Sigmoid colon (tissue), 7 donors: ENCODE data around the gene CISD3. TPM values are rescaled to one million over a fixed set of nuclear protein-coding genes. Genes with fewer than 3 reads are reported as not detected.
A peak's percentile ranks its signal among the peaks of the same experiment; 100 is the strongest.

Experiments used
- DNase-seq: peaks from one replicate; pipeline ENCODE4 v3.0.0-alpha.2; 2019
- H3K27ac ChIP-seq, 4 donors: fragments of 200-600 bp; sonication (generic); one replicate each; pipeline ENCODE4 v1.5.1; 2016 to 2019; ENCODE audit warnings: mild to moderate bottlenecking in 1 of 4
- H3K27me3 ChIP-seq, 3 donors: fragments of 200-600 bp; sonication (generic); one replicate each; pipeline ENCODE4 v1.5.1; 2019; ENCODE audit warnings: mild to moderate bottlenecking in 1 of 3
- H3K36me3 ChIP-seq, 4 donors: fragments of 200-600 bp; sonication (generic); one replicate each; pipeline ENCODE4 v1.5.1; 2016 to 2019
- H3K4me1 ChIP-seq, 4 donors: fragments of 200-600 bp; sonication (generic); one replicate each; pipeline ENCODE4 v1.5.1; 2017 to 2019
- H3K4me3 ChIP-seq, 4 donors: fragments of 200-600 bp; sonication (generic); one replicate each; pipeline ENCODE4 v1.5.1; 2017 to 2019; ENCODE audit warnings: mild to moderate bottlenecking in 2 of 4, moderate library complexity in 1 of 4
- H3K9me3 ChIP-seq, 4 donors: fragments of 200-600 bp in 3 of 4; sonication (generic) in 3 of 4; one replicate each; pipeline versions ENCODE4 v1.5.1 to v1.6.1; 2013 to 2019
- CTCF ChIP-seq, 4 experiments: fragments of 450-650 bp in 3 of 4; fragments of 200-600 bp in 1 of 4; IDR thresholded peaks; one replicate each; pipeline ENCODE4 v1.5.1; 2016 to 2019; ENCODE audit warnings: antibody characterized with exemption in 4 of 4, mild to moderate bottlenecking in 3 of 4, moderate library complexity in 2 of 4
- EP300 ChIP-seq, 4 donors: sonication (generic); formaldehyde crosslinking; IDR thresholded peaks; one replicate each; pipeline ENCODE4 v1.6.1; 2017; ENCODE audit warnings: antibody characterized with exemption in 4 of 4
- POLR2A ChIP-seq, 2 donors: fragments of 450-650 bp; IDR thresholded peaks; one replicate each; pipeline ENCODE4 v1.6.1; 2016; ENCODE audit warnings: antibody characterized with exemption in 2 of 2, mild to moderate bottlenecking in 2 of 2, moderate library complexity in 2 of 2
- POLR2AphosphoS5 ChIP-seq, 4 donors: sonication (generic); formaldehyde crosslinking; IDR thresholded peaks; one replicate each; pipeline ENCODE4 v1.6.1; 2017; ENCODE audit warnings: antibody characterized with exemption in 4 of 4
- WGBS, 2 donors: extraction: QIAGEN DNeasy Blood & Tissue Kit; methylation state at CpG; one replicate each; pipeline ENCODE4 v1.1.7; 2013; 5-methylcytosine and 5-hydroxymethylcytosine counted together
- intact Hi-C: fragments of 100-400 bp; cut with DNase I; formaldehyde crosslinking; loops from one replicate; pipeline ENCODE4 v1.15.1; 2023
- polyA plus RNA-seq, 3 donors: library from polyadenylated mRNA; stranded (reverse); fragments of 200-250 nt; gene quantifications; one replicate each; pipeline ENCODE4 v1.2.3, GENCODE V29; 2013
- total RNA-seq, 4 donors: library from RNA; depleted of rRNA; stranded (reverse); fragments of >200 nt; gene quantifications; one replicate each; pipeline ENCODE4 v1.1.0, GENCODE V29; 2016
- donor health status: healthy with polysubstance abuse.
- donor health status: Bipolar disorder and iron deficiency.
- donor health status: healthy.

CISD3 gene
- total RNA-seq (10 to 100 TPM in 3 of 4 donors, 1 to 10 TPM in 1; 9.2 to 19.3 (median 14.6) TPM), polyA plus RNA-seq (100 to 1,000 TPM; 104 to 115 (median 108) TPM)

GRCh38 chr17:38729886-38730525, at the start of gene CISD3:
Gene CISD3 (plus strand): TSS chr17:38730341. CDS start chr17:38730359, 18 bp downstream.
- no peaks in the 10 kb centered on the region for H3K27me3 ChIP-seq
- TF ChIP-seq CTCF (IDR thresholded peaks at IDR 0.05) (peak; percentile 30 to 71 (median 37)), EP300 (IDR thresholded peaks at IDR 0.05) (no peak), POLR2AphosphoS5 (IDR thresholded peaks at IDR 0.05) (peak in 2 of 4 donors; percentile 44 to 55), POLR2A (IDR thresholded peaks at IDR 0.05) (no peak)
- peaks cover 2 to 37% (median 36%) of the 10 kb centered on the region in 4 donors for H3K4me1 ChIP-seq
- H3K4me3 ChIP-seq: peak within 1 kb of the TSS; percentile 63 to 84 (median 80)
- intact Hi-C loops: loop anchor here (1.0 to 5.0 kb wide), 4 partner anchors 21 to 69 kb away; partner anchors contain the start of gene PIP4K2B
- DNase-seq: peak; percentile 93
- peak within 1 kb of the TSS; percentile 87 to 94 (median 90) for H3K27ac ChIP-seq
- no peaks in the 10 kb centered on the region for H3K9me3 ChIP-seq
- WGBS, 2 donors: 0 to 1% methylated on average over 92 of the region's 92 CpGs
- peaks cover 0 to 15% (median 2%) of the 10 kb centered on the region in 4 donors for H3K36me3 ChIP-seq

- H3K27ac ChIP-seq: no peak overlapping the region
- 84 to 87% methylated on average over 3 of the region's 3 CpGs for WGBS, 2 donors
- H3K9me3 ChIP-seq: no peaks in the 10 kb centered on the region
- no peak overlapping the region for H3K4me3 ChIP-seq
- peaks cover 0 to 2% (median 1%) of the 10 kb centered on the region in 3 donors for H3K27me3 ChIP-seq
- TF ChIP-seq CTCF (IDR thresholded peaks at IDR 0.05): no peak
- intact Hi-C loops: no loop called here
- H3K4me1 ChIP-seq: peaks cover 0 to 10% (median 9%) of the 10 kb centered on the region in 4 donors
- DNase-seq: no peak
- no peaks in the 10 kb centered on the region for H3K36me3 ChIP-seq
These were observed 49.0 kb upstream of the CISD3 start for GRCh38 chr17:38681096-38681495.

GRCh38 chr17:38685491-38685890, 44.6 kb upstream of the CISD3 start:
- Histone ChIP-seq H3K27ac (peak overlapping the region in 1 of 4 donors; percentile 21), H3K9me3 (no peaks in the 10 kb centered on the region), H3K36me3 (no peaks in the 10 kb centered on the region), H3K4me1 (no peaks in the 10 kb centered on the region), H3K27me3 (no peaks in the 10 kb centered on the region), H3K4me3 (no peak overlapping the region)
- no peak for DNase-seq
- intact Hi-C loops: no loop called here
- 80 to 88% methylated on average over 12 of the region's 12 CpGs for WGBS, 2 donors
- no peak for TF ChIP-seq POLR2A (IDR thresholded peaks at IDR 0.05)
- no peak for TF ChIP-seq CTCF (IDR thresholded peaks at IDR 0.05)
- no peak for TF ChIP-seq EP300 (IDR thresholded peaks at IDR 0.05)
- TF ChIP-seq POLR2AphosphoS5 (IDR thresholded peaks at IDR 0.05): no peak

- H3K27me3 ChIP-seq: no peaks in the 10 kb centered on the region
- H3K9me3 ChIP-seq: no peaks in the 10 kb centered on the region
- WGBS, 2 donors: 89 to 91% methylated on average over 5 of the region's 5 CpGs
- H3K27ac ChIP-seq: no peak overlapping the region
- TF ChIP-seq POLR2AphosphoS5 (IDR thresholded peaks at IDR 0.05) (no peak), POLR2A (IDR thresholded peaks at IDR 0.05) (no peak), EP300 (IDR thresholded peaks at IDR 0.05) (no peak), CTCF (IDR thresholded peaks at IDR 0.05) (no peak)
- no peak for DNase-seq
- intact Hi-C loops: no loop called here
- H3K4me1 ChIP-seq: peaks cover 0 to 4% (median 0%) of the 10 kb centered on the region in 4 donors
- no peaks in the 10 kb centered on the region for H3K36me3 ChIP-seq
- H3K4me3 ChIP-seq: no peak overlapping the region
These were observed 42.9 kb upstream of the CISD3 start for GRCh38 chr17:38687286-38687685.
